ENCODE data around the gene PLGRKT. TPM values are rescaled to one million over a fixed set of nuclear protein-coding genes. Genes with fewer than 3 reads are reported as not detected.
A peak's percentile ranks its signal among the peaks of the same experiment; 100 is the strongest.
"Not testable (repeated sequence)": the region's sequence is repeated elsewhere in the genome, so short reads cannot be mapped to it uniquely, and the experiment has no call there.

Gene PLGRKT
- total RNA-seq, 1 experiment from 2014 or later = 22.0 TPM

DNA sequence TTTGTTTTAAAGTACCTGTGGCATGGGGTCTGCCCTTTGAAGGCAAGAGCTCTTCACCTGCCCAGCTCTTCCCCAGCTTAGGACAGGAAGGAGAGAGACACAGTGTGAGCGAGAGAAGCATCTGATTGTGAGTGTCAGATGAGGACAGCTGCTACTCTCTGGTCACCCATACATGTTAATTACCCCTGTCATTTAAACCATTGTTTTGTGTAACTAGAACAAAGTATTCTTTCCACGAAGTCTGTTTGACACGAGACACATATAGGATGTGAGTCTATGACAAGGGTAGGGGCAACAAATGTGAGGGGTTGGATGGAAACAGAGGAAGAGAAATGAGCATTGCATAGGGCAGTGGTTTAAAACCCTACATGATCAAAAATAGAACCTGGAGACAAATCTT lies 9.6 kb upstream of the PLGRKT start:
- Histone ChIP-seq H3K79me2 (ENCODE audit: low read depth) (peaks cover 18% of the 10 kb centered on the region), H3K36me3 (ENCODE audit: low read depth) (no peaks in the 10 kb centered on the region), H3K4me3 (peak overlapping the region; percentile 14; the same call in 1 of the 2 replicates), H3K4me2 (peak overlapping the region; percentile 86), H2AFZ (no peak overlapping the region), H4K20me1 (ENCODE audit: insufficient read depth) (no peaks in the 10 kb centered on the region), H3K4me1 (replicated peaks; ENCODE audit: insufficient read depth) (peaks cover 55% of the 10 kb centered on the region), H3K9me2 (ENCODE audit: insufficient read depth) (no peaks in the 10 kb centered on the region), H3K9me3 (ENCODE audit: insufficient read depth, low read depth) (no peaks in the 10 kb centered on the region), H3K27me3 (ENCODE audit: insufficient read depth, low read depth) (no peaks in the 10 kb centered on the region), H3F3A (ENCODE audit: insufficient read depth, low read depth) (peaks cover 24% of the 10 kb centered on the region), H3K27ac (peak overlapping the region; percentile 90)
- ChIA-PET CTCF (no interaction called here), POLR2A (ENCODE audit: unreplicated experiment) (no interaction called here)
- DNase-seq = no peak
- TF ChIP-seq, protein P1, sequence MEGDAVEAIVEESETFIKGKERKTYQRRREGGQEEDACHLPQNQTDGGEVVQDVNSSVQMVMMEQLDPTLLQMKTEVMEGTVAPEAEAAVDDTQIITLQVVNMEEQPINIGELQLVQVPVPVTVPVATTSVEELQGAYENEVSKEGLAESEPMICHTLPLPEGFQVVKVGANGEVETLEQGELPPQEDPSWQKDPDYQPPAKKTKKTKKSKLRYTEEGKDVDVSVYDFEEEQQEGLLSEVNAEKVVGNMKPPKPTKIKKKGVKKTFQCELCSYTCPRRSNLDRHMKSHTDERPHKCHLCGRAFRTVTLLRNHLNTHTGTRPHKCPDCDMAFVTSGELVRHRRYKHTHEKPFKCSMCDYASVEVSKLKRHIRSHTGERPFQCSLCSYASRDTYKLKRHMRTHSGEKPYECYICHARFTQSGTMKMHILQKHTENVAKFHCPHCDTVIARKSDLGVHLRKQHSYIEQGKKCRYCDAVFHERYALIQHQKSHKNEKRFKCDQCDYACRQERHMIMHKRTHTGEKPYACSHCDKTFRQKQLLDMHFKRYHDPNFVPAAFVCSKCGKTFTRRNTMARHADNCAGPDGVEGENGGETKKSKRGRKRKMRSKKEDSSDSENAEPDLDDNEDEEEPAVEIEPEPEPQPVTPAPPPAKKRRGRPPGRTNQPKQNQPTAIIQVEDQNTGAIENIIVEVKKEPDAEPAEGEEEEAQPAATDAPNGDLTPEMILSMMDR (conservative IDR thresholded peaks at IDR 0.05) = no peak
- no peak for TF ChIP-seq EZH2 (IDR thresholded peaks at IDR 0.05; ENCODE audit: low read depth)
- intact Hi-C loops (cut with micrococcal nuclease; ENCODE audit: unreplicated experiment) = no loop called here
- TSS peak; percentile 17 for BruUV-seq (replicated peaks)

GRCh38 chr9:5446451-5447236 lies 8.9 kb upstream of the PLGRKT start:
- H3K79me2 ChIP-seq (ENCODE audit: low read depth) = peaks cover 11% of the 10 kb centered on the region
- no peak overlapping the region for H2AFZ ChIP-seq
- no TSS peak for BruUV-seq (replicated peaks)
- H3K4me2 ChIP-seq = peak overlapping the region; percentile 86
- H3K4me3 ChIP-seq = no peak overlapping the region
- H3F3A ChIP-seq (ENCODE audit: insufficient read depth, low read depth) = peaks cover 27% of the 10 kb centered on the region
- DNase-seq = peak; percentile 33 to 89
- intact Hi-C loops (cut with micrococcal nuclease; ENCODE audit: unreplicated experiment) = no loop called here
- H3K27me3 ChIP-seq (ENCODE audit: insufficient read depth, low read depth) = no peaks in the 10 kb centered on the region
- POLR2A ChIA-PET (ENCODE audit: unreplicated experiment) = no interaction called here
- CTCF ChIA-PET = no interaction called here
- TF ChIP-seq EZH2 (IDR thresholded peaks at IDR 0.05; ENCODE audit: low read depth) = no peak
- TF ChIP-seq, protein P1 (conservative IDR thresholded peaks at IDR 0.05) = no peak
- no peaks in the 10 kb centered on the region for H3K9me3 ChIP-seq (ENCODE audit: insufficient read depth, low read depth)
- H3K27ac ChIP-seq = peak overlapping the region; percentile 90
- peaks cover 51% of the 10 kb centered on the region for H3K4me1 ChIP-seq (replicated peaks; ENCODE audit: insufficient read depth)
- no peaks in the 10 kb centered on the region for H4K20me1 ChIP-seq (ENCODE audit: insufficient read depth)
- H3K9me2 ChIP-seq (ENCODE audit: insufficient read depth) = no peaks in the 10 kb centered on the region
- no peaks in the 10 kb centered on the region for H3K36me3 ChIP-seq (ENCODE audit: low read depth)

DNA sequence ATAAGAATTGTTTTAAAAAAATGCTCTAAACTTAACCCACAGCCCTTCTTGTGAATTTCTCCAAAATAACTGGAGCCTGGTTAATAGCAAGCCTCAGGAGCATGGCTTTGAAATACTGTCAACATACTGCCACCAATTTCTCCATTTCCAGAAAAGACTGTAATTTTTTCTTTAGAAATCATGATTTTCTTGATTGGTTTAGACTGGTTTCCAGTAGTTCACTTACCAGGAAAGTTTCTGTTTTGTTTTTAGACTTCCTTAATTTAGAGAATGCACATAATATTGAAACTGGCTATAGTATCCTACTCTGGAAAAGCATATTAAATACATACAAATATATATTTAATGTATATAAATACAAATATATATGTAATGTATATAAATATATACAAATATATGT lies 8.2 kb upstream of the PLGRKT start:
- Histone ChIP-seq H3K4me3 (no peak overlapping the region), H3F3A (ENCODE audit: insufficient read depth, low read depth) (peaks cover 27% of the 10 kb centered on the region), H3K4me1 (replicated peaks; ENCODE audit: insufficient read depth) (peaks cover 43% of the 10 kb centered on the region), H3K27me3 (ENCODE audit: insufficient read depth, low read depth) (no peaks in the 10 kb centered on the region), H4K20me1 (ENCODE audit: insufficient read depth) (no peaks in the 10 kb centered on the region), H2AFZ (no peak overlapping the region), H3K27ac (peak overlapping the region; percentile 90), H3K9me3 (ENCODE audit: insufficient read depth, low read depth) (no peaks in the 10 kb centered on the region), H3K9me2 (ENCODE audit: insufficient read depth) (no peaks in the 10 kb centered on the region), H3K79me2 (ENCODE audit: low read depth) (0 out of 2 replicates have a peak, but pooled peaks cover 4% of the 10 kb centered on the region), H3K4me2 (peak overlapping the region; percentile 36; the same call in 1 of the 2 replicates), H3K36me3 (ENCODE audit: low read depth) (no peaks in the 10 kb centered on the region)
- POLR2A ChIA-PET (ENCODE audit: unreplicated experiment) = no interaction called here
- no peak for TF ChIP-seq EZH2 (IDR thresholded peaks at IDR 0.05; ENCODE audit: low read depth)
- TF ChIP-seq, protein P1 (conservative IDR thresholded peaks at IDR 0.05) = no peak
- DNase-seq = no peak
- BruUV-seq (replicated peaks) = no TSS peak
- CTCF ChIA-PET = no interaction called here
- intact Hi-C loops (cut with micrococcal nuclease; ENCODE audit: unreplicated experiment) = no loop called here

- H3K27me3 ChIP-seq (ENCODE audit: insufficient read depth, low read depth); POLR2A ChIA-PET (ENCODE audit: unreplicated experiment); H3K9me3 ChIP-seq (ENCODE audit: insufficient read depth, low read depth); DNase-seq; H3K27ac ChIP-seq; H3K4me2 ChIP-seq; BruUV-seq (replicated peaks); H3K79me2 ChIP-seq (ENCODE audit: low read depth); H2AFZ ChIP-seq; intact Hi-C loops (cut with micrococcal nuclease; ENCODE audit: unreplicated experiment); H3K4me3 ChIP-seq; H3K9me2 ChIP-seq (ENCODE audit: insufficient read depth); H3K36me3 ChIP-seq (ENCODE audit: low read depth); H4K20me1 ChIP-seq (ENCODE audit: insufficient read depth); CTCF ChIA-PET: not testable (repeated sequence)
- H3F3A ChIP-seq (ENCODE audit: insufficient read depth, low read depth) = peaks cover 30% of the 10 kb centered on the region
- H3K4me1 ChIP-seq (replicated peaks; ENCODE audit: insufficient read depth) = peaks cover 42% of the 10 kb centered on the region
Observed at GRCh38 chr9:5445096-5445495, 7.4 kb upstream of the PLGRKT start.

Data from PC-9 (cell line).